ENCODE data around the gene PGLYRP2. TPM values are rescaled to one million over a fixed set of nuclear protein-coding genes. Genes with fewer than 3 reads are reported as not detected.
A peak's percentile ranks its signal among the peaks of the same experiment; 100 is the strongest.

PGLYRP2 gene
- total RNA-seq, 2 experiments from 2014 or later = 0.25 to 0.27 TPM

DNA sequence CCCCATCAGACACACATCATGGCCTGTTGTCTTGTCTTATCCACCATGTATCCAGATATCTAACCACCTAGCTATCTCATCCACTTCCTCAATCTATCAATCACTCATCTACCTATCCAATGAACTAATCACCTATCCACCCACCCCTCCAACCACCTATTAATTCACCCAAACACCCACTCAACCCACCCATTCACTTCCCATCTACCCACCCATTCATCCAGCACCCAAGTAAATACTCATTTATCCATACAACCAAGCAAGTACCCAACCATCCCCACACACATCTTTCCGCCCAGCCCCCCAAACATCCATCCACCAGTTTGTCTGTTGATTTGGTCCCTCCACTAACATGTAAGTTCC, 28.8 kb downstream of the PGLYRP2 start:
- H3K36me3 Mint-ChIP-seq (ENCODE audit: low read depth) = peaks cover 44% of the 10 kb centered on the region
- TF ChIP-seq, protein P1, sequence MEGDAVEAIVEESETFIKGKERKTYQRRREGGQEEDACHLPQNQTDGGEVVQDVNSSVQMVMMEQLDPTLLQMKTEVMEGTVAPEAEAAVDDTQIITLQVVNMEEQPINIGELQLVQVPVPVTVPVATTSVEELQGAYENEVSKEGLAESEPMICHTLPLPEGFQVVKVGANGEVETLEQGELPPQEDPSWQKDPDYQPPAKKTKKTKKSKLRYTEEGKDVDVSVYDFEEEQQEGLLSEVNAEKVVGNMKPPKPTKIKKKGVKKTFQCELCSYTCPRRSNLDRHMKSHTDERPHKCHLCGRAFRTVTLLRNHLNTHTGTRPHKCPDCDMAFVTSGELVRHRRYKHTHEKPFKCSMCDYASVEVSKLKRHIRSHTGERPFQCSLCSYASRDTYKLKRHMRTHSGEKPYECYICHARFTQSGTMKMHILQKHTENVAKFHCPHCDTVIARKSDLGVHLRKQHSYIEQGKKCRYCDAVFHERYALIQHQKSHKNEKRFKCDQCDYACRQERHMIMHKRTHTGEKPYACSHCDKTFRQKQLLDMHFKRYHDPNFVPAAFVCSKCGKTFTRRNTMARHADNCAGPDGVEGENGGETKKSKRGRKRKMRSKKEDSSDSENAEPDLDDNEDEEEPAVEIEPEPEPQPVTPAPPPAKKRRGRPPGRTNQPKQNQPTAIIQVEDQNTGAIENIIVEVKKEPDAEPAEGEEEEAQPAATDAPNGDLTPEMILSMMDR (IDR thresholded peaks at IDR 0.05) = no peak
- POLR2A ChIA-PET = interaction anchor here (0.8 to 3.9 kb wide), 3 partner anchors 13 to 31 kb away, joined by 4 to 19 read pairs (median 4); partner anchors contain the start of gene AKAP8L

DNA sequence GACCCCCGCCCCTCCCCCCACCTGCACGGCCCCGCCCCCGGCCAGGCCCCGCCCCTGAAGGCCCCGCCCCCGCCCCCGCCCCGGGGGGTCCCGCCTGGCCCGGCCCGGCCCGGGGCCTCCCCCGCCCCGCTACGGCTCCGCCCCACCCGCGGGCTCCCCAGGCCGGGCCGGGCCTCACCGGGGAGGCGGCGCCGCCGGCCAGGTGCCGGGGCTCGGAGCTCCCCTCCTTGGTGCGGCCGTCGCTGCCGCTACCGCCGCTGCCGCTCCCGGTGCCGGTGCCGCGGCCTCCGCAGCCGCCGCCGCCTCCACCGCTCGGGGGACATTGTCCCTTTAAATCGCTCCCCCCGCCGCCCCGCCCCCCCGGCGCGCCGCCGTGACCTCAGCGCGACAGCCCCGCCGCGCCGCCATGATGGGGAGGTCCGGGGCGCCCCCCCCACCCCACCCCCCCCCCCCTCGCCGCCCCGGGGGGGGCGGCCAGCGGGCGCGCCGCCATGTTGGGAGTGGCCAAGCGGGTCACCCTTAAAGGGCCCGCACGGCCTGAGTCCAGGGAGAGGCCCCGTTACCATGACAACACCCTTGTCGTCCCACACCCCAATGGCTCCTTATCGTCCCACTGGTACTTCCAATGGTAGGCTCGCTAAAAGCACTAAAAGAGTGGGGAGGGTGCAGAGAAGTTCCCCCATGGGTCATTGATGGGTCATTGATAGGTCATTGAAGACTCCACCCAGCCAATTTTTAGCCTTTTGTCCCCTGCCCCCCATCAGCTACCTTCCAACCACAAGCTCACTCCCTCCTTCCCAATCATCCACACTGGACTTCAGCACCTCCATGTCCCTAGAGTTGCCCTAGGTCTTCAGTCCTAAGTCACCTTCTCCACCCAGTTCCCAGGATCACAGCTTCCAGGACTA, 29.4 kb downstream of the PGLYRP2 start, which contains the start of gene WIZ:
Gene WIZ (minus strand): TSS at position 337 of the 908 bp plus-strand sequence. CDS start 1,649 bp downstream, outside the sequence.
- peak within 1 kb of the TSS; percentile 61 for H3K4me3 Mint-ChIP-seq
- DNase-seq = peak; percentile 86
- TF ChIP-seq, protein P1 (IDR thresholded peaks at IDR 0.05) = no peak
- H3K4me1 Mint-ChIP-seq (ENCODE audit: low read depth) = peaks cover 14% of the 10 kb centered on the region
- no peaks in the 10 kb centered on the region for H3K27me3 Mint-ChIP-seq
- CTCF ChIA-PET = interaction anchor here (1.1 to 1.8 kb wide), 2 partner anchors 31 to 106 kb away, joined by 5 to 7 read pairs; partner anchors contain the start of gene AKAP8L
- peak; percentile 74 for ATAC-seq
- peaks cover 38% of the 10 kb centered on the region for H3K36me3 Mint-ChIP-seq (ENCODE audit: low read depth)
- no peaks in the 10 kb centered on the region for H3K9me3 Mint-ChIP-seq
- intact Hi-C loops (cut with micrococcal nuclease) = no loop called here
- peak within 1 kb of the TSS; percentile 87 for H3K27ac Mint-ChIP-seq
- POLR2A ChIA-PET = interaction anchor here (0.8 to 3.9 kb wide), 5 partner anchors 10 to 30 kb away, joined by 3 to 19 read pairs (median 4); partner anchors contain the start of gene AKAP8L

More for the DNA sequence above, 28.8 kb downstream of the PGLYRP2 start:
- H3K27me3 Mint-ChIP-seq = no peaks in the 10 kb centered on the region
- H3K27ac Mint-ChIP-seq = peak overlapping the region; percentile 87
- peaks cover 14% of the 10 kb centered on the region for H3K4me1 Mint-ChIP-seq (ENCODE audit: low read depth)
- CTCF ChIA-PET = interaction anchor here (1.1 to 2.6 kb wide), 3 partner anchors 13 to 105 kb away, joined by 5 to 7 read pairs (median 6); partner anchors contain the start of genes AKAP8L and RASAL3
- ATAC-seq = no peak
- H3K4me3 Mint-ChIP-seq = peak overlapping the region; percentile 61
- DNase-seq = no peak
- no peaks in the 10 kb centered on the region for H3K9me3 Mint-ChIP-seq
- intact Hi-C loops (cut with micrococcal nuclease) = no loop called here

DNA sequence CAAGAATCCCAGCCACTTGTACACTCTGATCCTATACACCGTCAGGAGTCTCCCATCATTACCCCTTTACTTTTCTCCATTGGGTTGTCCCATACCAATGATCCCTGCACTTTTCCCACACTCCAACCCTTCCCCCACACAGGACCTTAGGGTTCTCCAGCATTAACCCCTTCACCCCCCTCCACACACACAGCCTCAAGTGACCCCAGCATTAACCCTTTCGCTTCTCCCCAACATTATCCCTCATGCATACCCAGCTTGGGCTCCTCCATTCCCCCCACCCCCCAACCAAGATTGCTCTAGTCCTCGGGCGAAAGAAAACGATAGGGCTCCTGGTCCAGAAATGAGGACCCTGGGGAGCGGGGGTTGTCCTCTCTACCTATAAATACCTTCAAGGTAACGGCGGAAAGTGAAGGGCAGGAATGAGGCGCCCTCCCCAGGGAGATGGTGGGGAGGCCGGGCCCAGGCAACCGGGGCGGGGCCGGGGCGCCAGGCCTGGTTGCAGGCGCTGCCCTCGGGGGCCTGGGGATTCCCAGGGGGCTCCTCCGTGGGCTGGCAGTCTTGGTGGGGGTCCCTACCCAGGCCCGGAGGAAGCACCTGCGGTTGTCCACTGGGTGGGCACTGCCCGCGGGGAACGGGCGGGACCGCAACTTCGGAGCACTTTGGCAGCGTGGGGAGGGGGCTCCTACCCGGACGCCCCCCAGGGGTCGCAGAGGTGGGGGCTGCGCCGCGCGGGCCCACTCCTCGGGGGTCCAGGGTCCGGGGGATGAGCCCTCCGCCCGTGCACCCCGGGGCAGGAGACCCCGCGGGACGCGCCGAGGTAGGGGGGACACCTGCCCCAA, 30.3 kb downstream of the PGLYRP2 start:
- DNase-seq (no peak), ATAC-seq (no peak)
- Mint-ChIP-seq H3K27ac (peak overlapping the region; percentile 14), H3K4me3 (peak overlapping the region; percentile 46), H3K9me3 (no peaks in the 10 kb centered on the region), H3K36me3 (ENCODE audit: low read depth) (peaks cover 34% of the 10 kb centered on the region), H3K27me3 (no peaks in the 10 kb centered on the region), H3K4me1 (ENCODE audit: low read depth) (peaks cover 14% of the 10 kb centered on the region)
- CTCF ChIA-PET = no interaction called here
- POLR2A ChIA-PET = interaction anchor here (1.1 to 3.9 kb wide), 4 partner anchors 8 to 29 kb away, joined by 3 to 19 read pairs (median 4); partner anchors contain the start of gene AKAP8L
- intact Hi-C loops (cut with micrococcal nuclease) = no loop called here
- TF ChIP-seq, protein P1 (IDR thresholded peaks at IDR 0.05) = no peak

DNA sequence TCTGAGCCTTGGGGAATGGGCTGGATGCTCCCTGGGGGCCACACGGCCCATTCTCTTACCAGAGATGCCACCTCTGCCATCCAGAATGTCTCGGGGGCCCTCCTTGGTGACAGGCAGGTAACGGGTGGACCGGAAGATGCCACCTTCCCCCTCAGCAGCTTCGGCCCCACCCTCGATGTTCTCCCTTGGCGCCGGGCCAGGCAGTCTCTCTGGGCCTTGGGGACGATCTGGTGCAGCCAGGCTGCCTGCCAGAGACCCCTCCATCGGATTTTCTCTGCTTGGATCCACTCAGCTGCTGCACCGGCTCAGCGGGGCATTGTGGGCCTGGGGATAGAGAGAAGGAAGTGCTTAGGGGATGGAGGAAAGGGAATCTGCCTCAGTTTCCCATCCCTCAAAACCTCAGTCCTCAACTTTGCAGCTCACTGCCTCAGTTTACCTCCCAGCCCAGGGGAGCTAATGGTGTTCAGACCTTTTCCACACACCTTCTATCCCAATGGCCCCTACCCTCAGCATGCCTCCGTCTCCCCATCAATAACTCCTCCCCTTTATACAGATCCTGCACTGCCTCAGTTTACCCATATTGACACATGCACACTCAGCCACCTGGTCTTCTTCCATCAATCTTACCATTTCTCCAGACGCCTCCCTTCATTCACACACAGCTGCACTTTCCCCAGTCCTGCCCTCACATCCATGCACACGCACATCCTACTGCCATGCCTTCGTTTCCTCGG, 31.1 kb downstream of the PGLYRP2 start:
- H3K4me1 Mint-ChIP-seq (ENCODE audit: low read depth) = peaks cover 14% of the 10 kb centered on the region
- H3K27me3 Mint-ChIP-seq = no peaks in the 10 kb centered on the region
- ChIA-PET POLR2A (interaction anchor here (0.8 to 1.8 kb wide), 4 partner anchors 8 to 29 kb away, joined by 3 to 8 read pairs (median 5); partner anchors contain the start of gene AKAP8L), CTCF (interaction anchor here (1.3 kb wide), 1 partner anchor 107 kb away, joined by 3 read pairs; no protein-coding TSS in a partner anchor)
- no peak for DNase-seq
- intact Hi-C loops (cut with micrococcal nuclease) = no loop called here
- no peak for ATAC-seq
- H3K27ac Mint-ChIP-seq = peak overlapping the region; percentile 14
- peaks cover 26% of the 10 kb centered on the region for H3K36me3 Mint-ChIP-seq (ENCODE audit: low read depth)
- H3K4me3 Mint-ChIP-seq = peak overlapping the region; percentile 46
- no peaks in the 10 kb centered on the region for H3K9me3 Mint-ChIP-seq
- TF ChIP-seq, protein P1 (IDR thresholded peaks at IDR 0.05) = no peak

Data from activated CD8-positive, alpha-beta T cell treated with anti-CD3 and anti-CD28 coated beads for 36 hours (primary cell).